ENCODE results near the gene CIITA.

- TF ChIP-seq CTCF (IDR thresholded peaks at IDR 0.05), result no peak
- no peak for TF ChIP-seq POLR2A (IDR thresholded peaks at IDR 0.05)
Measured at GRCh38 chr16:10930755-10931093, 53.7 kb downstream of the CIITA start.
